Activated naive CD4-positive, alpha-beta T cell treated with Interleukin-2 at 50 U/mL for 16 hours (primary cell): ENCODE measurements around the gene TBX4.

Experiments used
- DNase-seq: peaks from one replicate; pipeline ENCODE4 v3.0.0-alpha.2; 2020

The TBX4 gene

GRCh38 chr17:61534414-61534813 lies 82.2 kb downstream of the TBX4 start:
- no peak for DNase-seq
